Common myeloid progenitor, CD34-positive (primary cell): Measurements from ENCODE around the gene ARL4A.
A peak's percentile ranks its signal among the peaks of the same experiment; 100 is the strongest.
"Not testable (repeated sequence)": the region's sequence is repeated elsewhere in the genome, so short reads cannot be mapped to it uniquely, and the experiment has no call there.

Experiments
- CTCF ChIA-PET: fragments of 350-600 bp; sonication (Branson Sonifier 250); formaldehyde crosslinking; loops from one replicate; lab custom pipeline; 2021; ENCODE audit warnings: antibody characterized with exemption; lab: Charles Lee
- POLR2A ChIA-PET: fragments of 350-600 bp; sonication (Branson Sonifier 250); formaldehyde crosslinking; loops from one replicate; lab custom pipeline; 2021; ENCODE audit warnings: antibody characterized with exemption; lab: Charles Lee
- DNase-seq, 3 donors: peaks; one replicate each; pipeline versions ENCODE4 v3.0.0 to v3.0.0-alpha.2; 2013
- H3K27ac ChIP-seq, 2 experiments: 1 replicate in 1 of 2; 2 replicates in 1 of 2; pipeline ENCODE4 v1.7.0; 2013; ENCODE audit warnings: inconsistent platforms in 2 of 2, low read length in 2 of 2, mild to moderate bottlenecking in 2 of 2, low read depth in 1 of 2, moderate library complexity in 1 of 2; ENCODE audit not compliant: severe bottlenecking in 2 of 2, insufficient read depth in 1 of 2, poor library complexity in 1 of 2
- H3K27me3 ChIP-seq, 5 experiments: replicated peaks in 2 of 5; 1 replicate in 3 of 5; 2 replicates in 2 of 5; pipeline versions ENCODE4 v1.6.1 to v1.7.0; 2013; ENCODE audit warnings: low read length in 4 of 5, mild to moderate bottlenecking in 2 of 5, moderate library complexity in 2 of 5, inconsistent platforms in 1 of 5; ENCODE audit not compliant: insufficient read depth in 5 of 5, control insufficient read depth in 4 of 5
- H3K36me3 ChIP-seq, 4 experiments: 1 replicate in 2 of 4; 2 replicates in 2 of 4; pipeline versions ENCODE4 v1.6.1 to v1.7.0; 2013; ENCODE audit warnings: low read length in 3 of 4, control low read depth in 1 of 4, mild to moderate bottlenecking in 1 of 4; ENCODE audit not compliant: control insufficient read depth in 4 of 4, insufficient read depth in 4 of 4
- H3K4me1 ChIP-seq, 4 experiments: 1 replicate in 3 of 4; 2 replicates in 1 of 4; pipeline versions ENCODE4 v1.6.1 to v1.7.1; 2013; ENCODE audit warnings: low read length in 3 of 4, mild to moderate bottlenecking in 3 of 4, control low read depth in 1 of 4, inconsistent platforms in 1 of 4, moderate library complexity in 1 of 4; ENCODE audit not compliant: control insufficient read depth in 4 of 4, insufficient read depth in 4 of 4; ENCODE audit errors: control extremely low read depth in 1 of 4
- H3K4me3 ChIP-seq, 7 experiments: 1 replicate in 4 of 7; 2 replicates in 3 of 7; pipeline versions ENCODE4 v1.5.1 to v1.7.0; 2013; ENCODE audit warnings: mild to moderate bottlenecking in 7 of 7, low read length in 6 of 7, moderate library complexity in 6 of 7, inconsistent platforms in 2 of 7, low read depth in 2 of 7, control low read depth in 1 of 7; ENCODE audit not compliant: insufficient read depth in 4 of 7, control insufficient read depth in 1 of 7; ENCODE audit errors: extremely low read depth in 1 of 7
- H3K9me3 ChIP-seq, 5 experiments: 1 replicate in 4 of 5; 2 replicates in 1 of 5; pipeline versions ENCODE4 v1.6.1 to v1.7.1; 2013; ENCODE audit warnings: low read length in 4 of 5, mild to moderate bottlenecking in 2 of 5, inconsistent platforms in 1 of 5, low read depth in 1 of 5, moderate library complexity in 1 of 5; ENCODE audit not compliant: control insufficient read depth in 4 of 5, insufficient read depth in 2 of 5; ENCODE audit errors: control extremely low read depth in 1 of 5
- WGBS: methylation state at CpG from one replicate; pipeline ENCODE4 v1.1.5; 2013; ENCODE audit not compliant: insufficient coverage; 5-methylcytosine and 5-hydroxymethylcytosine counted together

The ARL4A gene

GRCh38 chr7:12683678-12684585 lies 3.5 kb upstream of the ARL4A start:
- Histone ChIP-seq H3K9me3 (no peaks in the 10 kb centered on the region), H3K36me3 (no peaks in the 10 kb centered on the region), H3K4me3 (no peak overlapping the region), H3K27me3 (no peaks in the 10 kb centered on the region), H3K4me1 (peaks cover 3 to 17% (median 10%) of the 10 kb centered on the region in 4 experiments), H3K27ac (no peak overlapping the region)
- WGBS, result 82% methylated on average over 2 of the region's 2 CpGs
- ChIA-PET CTCF (interaction anchor here (1.0 to 8.4 kb wide), 5 partner anchors 40 to 582 kb away, joined by 3 to 65 read pairs (median 4); no protein-coding TSS in a partner anchor), POLR2A (no interaction called here)
- peak in 1 of 3 donors; percentile 29 for DNase-seq

DNA sequence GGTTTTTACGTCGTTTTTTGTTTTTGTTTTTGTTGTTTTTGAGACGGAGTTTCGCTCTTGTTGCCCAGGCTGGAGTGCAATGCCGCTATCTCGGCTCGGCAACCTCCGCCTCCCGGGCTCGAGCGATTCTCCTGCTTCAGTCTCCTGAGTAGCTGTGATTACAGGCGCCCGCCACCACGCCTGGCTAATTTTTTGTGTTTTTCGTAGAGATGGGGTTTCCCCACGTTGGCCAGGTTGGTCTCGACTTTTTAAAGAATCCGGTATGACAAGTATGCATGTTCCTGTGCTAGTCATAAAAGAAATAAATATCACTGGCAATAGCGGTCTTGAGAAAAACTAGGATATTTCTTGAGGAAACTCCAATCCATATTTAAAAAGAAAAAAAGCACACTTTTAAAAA lies 2.7 kb upstream of the ARL4A start:
- no peak for DNase-seq
- Histone ChIP-seq H3K36me3 (no peaks in the 10 kb centered on the region), H3K4me3 (no peak overlapping the region), H3K9me3 (no peaks in the 10 kb centered on the region), H3K27me3 (no peaks in the 10 kb centered on the region), H3K4me1 (peaks cover 3 to 24% (median 10%) of the 10 kb centered on the region in 4 experiments), H3K27ac (no peak overlapping the region)
- 91% methylated on average over 15 of the region's 19 CpGs for WGBS
- ChIA-PET POLR2A (no interaction called here), CTCF (interaction anchor here (1.0 to 8.4 kb wide), 4 partner anchors 41 to 577 kb away, joined by 3 to 65 read pairs (median 4); no protein-coding TSS in a partner anchor)

- peaks cover 3 to 31% (median 10%) of the 10 kb centered on the region in 4 experiments for H3K4me1 ChIP-seq
- no peaks in the 10 kb centered on the region for H3K27me3 ChIP-seq
- WGBS, result 92% methylated on average over 9 of the region's 13 CpGs
- H3K4me3 ChIP-seq, result no peak overlapping the region
- ChIA-PET POLR2A (no interaction called here), CTCF (interaction anchor here (1.2 to 8.4 kb wide), 11 partner anchors 10 to 580 kb away, joined by 3 to 65 read pairs (median 4); no protein-coding TSS in a partner anchor)
- peak overlapping the region in 1 of 2 experiments; percentile 96 for H3K27ac ChIP-seq
- H3K9me3 ChIP-seq, result no peaks in the 10 kb centered on the region
- peak; percentile 66 to 77 (median 71) for DNase-seq
- H3K36me3 ChIP-seq, result no peaks in the 10 kb centered on the region
Observed at GRCh38 chr7:12685550-12685949, 1.9 kb upstream of the ARL4A start.

DNA sequence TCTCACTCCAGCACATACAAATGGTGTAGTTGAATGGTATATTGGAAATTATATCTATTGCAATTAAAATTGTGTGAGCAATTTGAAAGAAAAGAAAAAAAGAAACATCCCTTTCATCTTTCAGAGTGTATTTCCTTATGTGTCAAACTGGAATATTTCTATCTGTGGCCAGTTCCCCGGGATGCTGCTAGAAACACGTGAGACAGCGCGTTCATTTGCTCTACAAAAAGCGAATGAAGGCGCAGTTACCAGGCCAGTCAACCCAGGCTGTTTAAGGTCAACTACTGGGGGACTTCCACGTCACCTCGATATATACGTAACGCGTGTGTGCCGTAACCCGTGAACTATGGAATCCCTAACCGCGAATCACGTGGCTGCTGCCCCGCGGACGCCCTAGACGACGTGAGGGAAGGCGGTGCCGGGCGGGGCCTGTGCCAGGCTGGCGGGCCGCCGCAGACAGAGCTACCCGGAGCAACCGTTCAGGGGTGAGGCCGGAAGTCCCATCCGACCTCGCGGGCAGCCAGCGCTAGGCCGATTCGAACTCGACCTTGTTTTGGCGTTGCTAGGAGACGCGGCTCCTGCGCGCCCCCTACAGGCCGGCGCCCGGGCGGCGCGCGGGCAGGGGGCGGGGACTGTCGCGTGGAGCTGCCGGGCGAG lies 1.1 kb upstream of the ARL4A start:
- Histone ChIP-seq H3K9me3 (no peaks in the 10 kb centered on the region), H3K4me1 (peaks cover 3 to 31% (median 10%) of the 10 kb centered on the region in 4 experiments), H3K27me3 (no peaks in the 10 kb centered on the region), H3K27ac (peak overlapping the region; percentile 86 to 96), H3K36me3 (no peaks in the 10 kb centered on the region), H3K4me3 (peak overlapping the region; percentile 72 to 98 (median 90))
- POLR2A ChIA-PET, result interaction anchor here (0.7 to 1.0 kb wide), 3 partner anchors 24 to 211 kb away, joined by 3 read pairs; no protein-coding TSS in a partner anchor
- CTCF ChIA-PET, result interaction anchor here (0.6 to 8.4 kb wide), 22 partner anchors 9 to 581 kb away, joined by 3 to 65 read pairs (median 4); no protein-coding TSS in a partner anchor
- peak; percentile 97 to 99 (median 99) for DNase-seq
- 6% methylated on average over 48 of the region's 54 CpGs for WGBS

GRCh38 chr7:12687718-12688171 lies 312 bp downstream of the ARL4A start:
- CTCF ChIA-PET, result interaction anchor here (0.9 to 8.4 kb wide), 8 partner anchors 8 to 580 kb away, joined by 3 to 65 read pairs (median 6); no protein-coding TSS in a partner anchor
- peak overlapping the region; percentile 72 to 98 (median 90) for H3K4me3 ChIP-seq
- WGBS, result 18% methylated on average over 6 of the region's 12 CpGs
- no peak for DNase-seq
- H3K27ac ChIP-seq, result peak overlapping the region; percentile 86 to 96
- no peaks in the 10 kb centered on the region for H3K9me3 ChIP-seq
- H3K36me3 ChIP-seq, result no peaks in the 10 kb centered on the region
- H3K4me1 ChIP-seq, result peaks cover 3 to 31% (median 10%) of the 10 kb centered on the region in 4 experiments
- H3K27me3 ChIP-seq, result no peaks in the 10 kb centered on the region
- POLR2A ChIA-PET, result no interaction called here

DNA sequence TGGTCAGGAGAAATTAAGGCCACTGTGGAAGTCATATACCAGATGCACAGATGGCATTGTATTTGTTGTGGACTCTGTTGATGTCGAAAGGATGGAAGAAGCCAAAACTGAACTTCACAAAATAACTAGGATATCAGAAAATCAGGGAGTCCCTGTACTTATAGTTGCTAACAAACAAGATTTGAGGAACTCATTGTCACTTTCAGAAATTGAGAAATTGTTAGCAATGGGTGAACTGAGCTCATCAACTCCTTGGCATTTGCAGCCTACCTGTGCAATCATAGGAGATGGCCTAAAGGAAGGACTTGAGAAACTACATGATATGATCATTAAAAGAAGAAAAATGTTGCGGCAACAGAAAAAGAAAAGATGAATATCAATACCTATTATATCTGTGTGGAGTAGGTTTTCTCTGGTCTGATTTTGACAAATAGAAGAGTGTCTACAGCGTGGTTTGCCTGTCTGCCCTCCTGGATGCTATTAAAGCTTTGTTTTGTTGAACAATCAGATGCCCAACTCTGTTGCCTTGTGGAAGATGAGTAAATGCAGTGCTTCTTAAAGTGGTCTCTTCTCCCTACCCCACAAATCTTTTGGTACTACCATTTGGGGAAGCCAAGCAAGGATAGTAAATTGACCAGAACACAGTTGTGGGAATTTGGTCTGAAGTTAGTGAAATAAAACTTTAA lies 1.2 kb downstream of the ARL4A start:
- POLR2A ChIA-PET, result not testable (repeated sequence)

More for the DNA sequence above, 1.2 kb downstream of the ARL4A start:
- Histone ChIP-seq H3K4me1 (peaks cover 3 to 31% (median 10%) of the 10 kb centered on the region in 4 experiments), H3K4me3 (peak overlapping the region in 2 of 7 experiments; percentile 54 to 90), H3K27ac (peak overlapping the region in 1 of 2 experiments; percentile 52)
- WGBS, result no CpG with 5 or more reads among the region's 3 CpGs
- DNase-seq, H3K9me3 ChIP-seq, H3K36me3 ChIP-seq, H3K27me3 ChIP-seq: not testable (repeated sequence)
- CTCF ChIA-PET, result interaction anchor here (1.7 to 8.4 kb wide), 3 partner anchors 28 to 573 kb away, joined by 3 to 65 read pairs (median 11); no protein-coding TSS in a partner anchor
